NCI-H748 (cell line): ENCODE results near the gene CENPA.
"Not testable (repeated sequence)": the region's sequence is repeated elsewhere in the genome, so short reads cannot be mapped to it uniquely, and the experiment has no call there.

ENCODE experiments used
- DNase-seq: peaks from one replicate; lab custom pipeline; 2025; ENCODE audit not compliant: unreplicated experiment; lab: John Stamatoyannopoulos, UW

CENPA gene

DNA sequence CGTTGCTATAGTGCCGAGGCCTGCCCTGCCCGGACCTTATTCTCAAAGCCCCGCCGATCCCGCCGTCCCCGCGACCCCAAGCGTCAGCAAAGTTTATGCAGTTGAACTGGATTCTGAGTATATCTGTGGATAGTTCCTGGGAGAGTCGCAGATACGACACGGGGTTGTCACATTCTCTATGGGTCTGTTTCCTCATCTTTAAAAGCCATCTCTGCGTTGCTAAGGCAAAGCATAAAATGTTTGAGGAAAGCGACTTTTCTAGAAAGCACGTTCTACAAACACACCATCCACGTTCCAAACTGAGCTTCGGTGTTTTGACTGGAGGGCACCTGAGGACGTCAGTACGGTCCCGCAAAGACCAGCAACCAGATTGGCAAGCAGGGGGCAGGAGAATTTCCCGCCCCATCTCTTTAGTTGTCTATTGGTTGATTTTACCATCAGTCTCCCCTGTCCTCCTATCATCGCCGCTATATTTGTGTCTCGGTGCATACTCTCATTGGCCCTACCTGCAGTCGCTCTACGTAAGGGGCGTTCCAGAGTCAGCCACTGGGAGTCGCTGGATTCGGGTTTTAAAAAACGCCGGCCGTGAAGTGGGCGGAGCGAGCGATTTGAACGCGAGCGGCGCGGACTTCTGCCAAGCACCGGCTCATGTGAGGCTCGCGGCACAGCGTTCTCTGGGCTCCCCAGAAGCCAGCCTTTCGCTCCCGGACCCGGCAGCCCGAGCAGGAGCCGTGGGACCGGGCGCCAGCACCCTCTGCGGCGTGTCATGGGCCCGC is at the start of gene CENPA:
Gene CENPA, plus strand, starts transcription at position 626 of the 776 bp plus-strand sequence. Its CDS starts 141 bp downstream, at position 767.
- peak; percentile 99 for DNase-seq

GRCh38 chr2:26737221-26737620 is 48.6 kb upstream of the CENPA start:
- DNase-seq = no peak

DNA sequence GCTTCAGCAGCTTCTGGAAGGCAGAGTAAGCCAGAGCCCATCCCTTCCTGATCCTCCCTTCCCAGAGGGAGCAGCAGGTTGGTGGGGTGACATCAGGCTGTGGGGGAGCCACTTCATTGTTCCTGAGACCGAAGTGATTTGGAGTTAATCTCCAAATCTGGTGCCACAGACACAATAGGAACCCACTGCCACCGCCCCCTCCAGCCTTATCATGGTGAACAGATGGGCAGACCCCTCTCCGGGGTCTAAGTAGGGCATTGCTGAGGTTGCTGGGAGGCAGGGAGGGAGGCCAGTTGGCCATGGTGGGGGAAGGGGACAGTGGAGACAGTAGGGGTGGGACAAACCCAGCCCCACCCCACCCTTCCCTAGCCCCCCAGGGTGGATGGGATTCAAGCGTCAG is 47.4 kb upstream of the CENPA start:
- DNase-seq = no peak

DNA sequence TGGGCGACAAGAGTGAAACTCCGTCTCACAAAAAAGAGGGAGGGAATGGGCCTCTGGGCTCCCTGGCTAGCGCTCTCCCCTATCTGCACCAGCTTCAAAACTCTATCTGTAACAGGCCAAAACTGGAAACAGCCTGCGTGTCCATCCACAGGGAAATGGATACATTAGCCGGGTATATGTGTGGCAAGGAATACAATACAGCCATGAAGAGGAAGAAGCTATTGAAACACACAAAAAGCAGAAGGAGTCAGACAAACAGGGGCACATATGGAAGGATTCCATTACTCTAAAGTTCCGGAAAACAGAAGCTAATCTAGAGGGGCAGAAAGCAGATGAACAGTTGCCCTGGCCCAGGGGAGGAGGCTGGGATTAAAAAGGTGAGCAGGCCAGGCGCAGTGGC is 46.3 kb upstream of the CENPA start:
- DNase-seq = no peak

- DNase-seq = no peak
Observed at GRCh38 chr2:26740346-26740745, 45.5 kb upstream of the CENPA start.

DNA sequence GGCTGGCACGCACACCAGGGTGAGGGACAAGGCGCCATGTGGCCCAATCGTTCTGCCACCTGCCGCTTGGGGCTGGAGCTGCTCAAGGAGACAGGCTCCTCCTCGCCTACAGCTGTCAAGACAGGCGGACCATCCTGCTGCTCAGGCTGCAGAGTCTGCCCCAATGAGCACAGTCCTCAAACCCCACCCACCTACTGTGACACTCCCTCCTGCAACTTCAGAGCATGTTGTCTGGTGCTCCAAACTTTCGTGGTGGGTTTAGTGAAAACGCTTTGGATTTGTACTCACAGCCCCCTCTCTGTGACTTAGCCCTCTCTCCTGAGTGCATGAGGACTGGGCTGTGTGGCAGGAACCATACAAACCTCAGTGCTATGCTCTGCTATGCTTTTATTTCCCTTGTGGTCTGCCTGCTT is 45.0 kb upstream of the CENPA start:
- no peak for DNase-seq

DNA sequence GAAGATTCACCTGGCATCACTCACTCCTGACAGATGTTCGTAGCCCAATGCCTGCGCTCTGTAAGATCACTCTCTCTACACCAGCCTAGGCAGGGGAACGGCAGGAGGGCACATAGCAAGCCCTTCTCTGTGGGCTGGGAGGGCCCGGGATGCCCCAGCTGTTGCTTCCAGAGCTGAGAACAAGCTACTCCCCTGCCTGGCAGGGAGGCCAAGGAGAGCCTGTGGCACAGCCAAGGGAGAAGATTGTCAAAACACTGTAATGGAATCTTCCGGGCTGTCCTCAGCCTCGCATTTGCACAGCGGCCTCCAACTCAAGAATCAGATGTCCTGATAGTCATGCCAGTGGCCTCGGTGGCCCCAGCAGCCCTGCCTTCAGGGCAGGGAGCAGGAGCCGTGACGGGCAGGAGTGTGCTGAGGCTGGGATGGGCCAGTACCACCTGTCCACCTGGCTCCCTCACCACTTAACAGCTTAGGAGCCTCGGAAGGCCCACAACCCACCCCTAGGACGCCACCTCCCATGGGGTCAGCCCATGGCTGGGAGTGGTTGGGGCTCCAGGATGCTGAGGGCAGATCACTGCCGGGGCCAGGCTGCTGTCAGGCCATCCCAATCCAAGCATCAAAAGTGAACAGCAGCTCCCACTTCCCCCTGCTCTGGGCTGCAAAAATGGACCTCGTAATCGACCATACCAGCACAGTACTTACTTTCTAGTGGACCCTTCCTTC is 43.6 kb upstream of the CENPA start:
- no peak for DNase-seq

GRCh38 chr2:26743852-26744251 is 42.0 kb upstream of the CENPA start:
- no peak for DNase-seq

- no peak for DNase-seq
Observed at GRCh38 chr2:26744953-26745352, 40.9 kb upstream of the CENPA start.

- DNase-seq = peak; percentile 70
Observed at GRCh38 chr2:26745609-26746327, 40.1 kb upstream of the CENPA start.

DNA sequence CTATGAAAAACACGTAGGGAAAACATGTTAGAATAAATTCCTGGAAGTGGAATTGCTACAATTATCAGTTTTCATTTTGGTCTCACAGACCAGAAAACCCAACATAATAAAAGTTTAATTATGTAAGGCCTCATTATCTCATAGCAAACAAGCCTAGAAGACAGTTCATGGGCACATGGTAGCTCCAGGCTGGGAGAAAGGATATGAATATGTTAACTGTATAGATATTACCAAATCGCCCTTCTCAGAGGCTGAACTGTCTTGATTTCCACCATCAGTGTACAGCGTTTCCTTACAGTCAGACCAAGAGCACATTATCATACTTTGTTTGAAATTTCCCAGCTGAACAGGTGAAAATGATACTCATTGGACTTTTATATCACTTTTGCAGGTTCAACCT is 38.9 kb upstream of the CENPA start:
- no peak for DNase-seq

DNA sequence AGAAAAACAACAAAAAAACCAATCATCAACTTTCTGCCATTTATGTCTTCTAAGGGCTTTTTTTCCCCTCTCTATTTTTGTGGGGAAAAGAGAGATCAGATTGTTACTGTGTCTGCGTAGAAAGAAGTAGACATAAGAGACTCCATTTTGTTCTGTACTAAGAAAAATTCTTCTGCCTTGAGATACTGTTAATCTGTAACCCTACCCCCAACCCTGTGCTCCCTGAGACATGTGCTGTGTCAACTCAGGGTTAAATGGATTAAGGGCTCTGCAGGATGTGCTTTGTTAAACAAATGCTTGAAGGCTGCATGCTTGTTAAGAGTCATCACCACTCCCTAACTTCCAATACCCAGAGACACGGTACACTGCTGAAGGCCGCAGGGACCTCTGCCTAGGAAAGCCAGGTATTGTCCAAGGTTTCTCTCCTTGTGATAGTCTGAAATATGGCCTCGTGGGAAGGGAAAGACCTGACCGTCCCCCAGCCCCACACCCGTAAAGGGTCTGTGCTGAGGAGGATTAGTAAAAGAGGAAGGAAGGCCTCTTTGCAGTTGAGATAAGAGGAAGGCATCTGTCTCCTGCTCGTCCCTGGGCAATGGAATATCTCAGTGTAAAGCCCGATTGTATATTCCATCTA is 36.0 kb upstream of the CENPA start:
- not testable (repeated sequence) for DNase-seq

DNA sequence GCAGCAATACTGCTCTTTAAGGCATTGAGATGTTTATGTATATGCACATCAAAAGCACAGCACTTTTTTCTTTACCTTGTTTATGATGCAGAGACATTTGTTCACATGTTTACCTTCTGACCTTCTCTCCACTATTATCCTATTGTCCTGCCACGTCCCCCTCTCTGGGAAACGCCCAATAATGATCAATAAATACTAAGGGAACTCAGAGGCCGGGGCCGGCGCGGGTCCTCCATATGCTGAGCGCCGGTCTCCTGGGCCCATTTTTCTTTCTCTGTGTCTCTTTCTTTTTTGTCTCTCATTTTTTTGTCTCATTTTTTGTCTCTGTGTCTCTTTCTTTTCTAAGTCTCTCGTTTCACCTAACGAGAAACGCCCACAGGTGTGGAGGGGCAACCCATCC is 35.4 kb upstream of the CENPA start:
- not testable (repeated sequence) for DNase-seq

DNA sequence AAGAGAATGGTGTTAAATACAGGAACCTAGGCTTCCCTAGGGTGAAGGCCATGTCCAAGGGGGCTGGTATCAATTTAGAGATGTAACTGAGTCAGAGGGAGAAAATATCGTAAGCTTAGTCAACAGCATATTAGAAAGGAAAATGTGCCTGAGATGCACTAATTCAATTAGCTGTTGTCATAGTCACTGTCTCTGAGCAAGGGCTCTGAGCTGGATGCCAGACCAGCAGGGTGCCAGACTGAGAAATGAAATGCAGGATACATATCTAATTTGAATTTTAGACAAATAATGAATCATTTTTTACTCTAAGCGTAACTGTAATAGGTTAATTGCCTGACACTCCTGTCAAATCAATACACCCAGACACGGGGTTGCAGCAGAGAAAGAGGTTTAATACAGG is 33.2 kb upstream of the CENPA start:
- no peak for DNase-seq

GRCh38 chr2:26754539-26754938 is 31.3 kb upstream of the CENPA start:
- DNase-seq = no peak

DNA sequence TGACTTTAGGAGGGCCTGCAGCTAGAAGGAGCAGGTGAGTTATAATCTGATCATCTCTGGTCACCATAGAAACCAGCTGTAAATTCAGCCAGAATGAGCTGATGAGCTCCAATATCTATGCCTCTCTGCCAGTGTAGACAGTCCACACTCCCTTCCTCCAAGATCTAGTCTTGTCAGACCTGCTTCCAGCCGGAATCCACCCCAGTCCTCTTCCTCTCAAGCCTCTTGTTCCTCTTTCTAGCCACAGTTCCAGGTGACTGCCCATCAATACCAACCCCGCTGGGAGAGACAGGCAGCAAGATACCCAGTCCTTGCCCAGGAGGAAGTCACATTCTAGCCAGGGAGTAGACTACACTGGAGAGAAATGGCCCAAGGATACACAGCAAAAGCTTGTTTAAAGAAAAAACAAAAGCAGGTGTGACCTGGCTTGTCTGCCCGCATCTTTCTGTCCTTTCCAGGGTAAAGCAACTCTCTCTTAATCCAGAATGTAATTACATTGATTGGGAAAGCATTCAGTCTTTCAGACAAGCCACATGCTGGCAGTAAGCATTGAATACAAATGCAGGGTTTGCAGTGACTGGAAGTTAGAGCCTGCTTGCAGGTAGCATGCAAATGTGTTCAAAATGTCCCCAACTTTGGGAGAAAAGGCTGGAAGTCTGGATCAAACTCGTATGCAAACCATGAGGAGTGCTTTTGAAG is 30.7 kb upstream of the CENPA start:
- peak; percentile 17 for DNase-seq

- DNase-seq = no peak
Observed at GRCh38 chr2:26756337-26756736, 29.5 kb upstream of the CENPA start.

DNA sequence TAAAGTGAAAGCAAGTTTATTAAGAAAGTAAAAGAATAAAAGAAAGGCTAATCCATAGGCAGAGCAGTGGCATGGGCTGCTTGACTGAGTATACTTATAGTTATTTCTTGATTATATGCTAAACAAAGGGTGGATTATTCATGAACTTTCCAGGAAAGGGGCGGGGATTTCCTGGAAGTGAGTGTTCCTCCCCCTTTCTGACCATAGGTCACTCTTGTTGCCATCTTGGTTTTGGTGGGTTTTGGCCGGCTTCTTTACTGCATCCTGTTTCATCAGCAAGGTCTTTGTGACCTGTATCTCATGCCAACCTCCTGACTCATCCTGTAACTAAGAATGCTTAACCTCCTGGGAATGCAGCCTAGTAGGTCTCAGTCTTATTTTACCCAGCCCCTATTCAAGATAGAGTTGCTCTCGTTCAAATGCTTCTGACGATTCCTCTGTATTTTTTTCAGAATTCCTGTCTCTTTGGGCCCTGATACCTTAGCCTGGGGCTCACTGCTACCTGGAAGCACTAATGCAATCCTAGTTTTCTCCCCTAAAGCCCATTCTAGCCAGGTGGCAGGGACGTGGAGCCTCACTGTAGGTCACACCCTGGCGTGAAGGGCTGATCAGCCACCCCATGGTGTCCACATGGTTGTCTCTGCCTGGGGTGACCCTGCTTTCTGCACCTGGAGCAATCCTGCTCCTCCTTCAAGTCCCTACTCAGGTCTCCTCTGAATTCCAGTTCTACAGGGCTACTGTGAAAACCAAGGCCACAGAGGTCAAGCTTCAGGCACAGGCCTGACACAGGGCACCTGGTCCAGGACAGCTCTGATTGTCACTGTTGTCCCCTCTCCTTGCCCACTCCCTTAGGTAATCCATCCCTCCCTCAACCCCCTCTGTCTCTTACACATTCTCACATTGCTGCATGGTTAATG is 27.7 kb upstream of the CENPA start:
- no peak for DNase-seq

DNA sequence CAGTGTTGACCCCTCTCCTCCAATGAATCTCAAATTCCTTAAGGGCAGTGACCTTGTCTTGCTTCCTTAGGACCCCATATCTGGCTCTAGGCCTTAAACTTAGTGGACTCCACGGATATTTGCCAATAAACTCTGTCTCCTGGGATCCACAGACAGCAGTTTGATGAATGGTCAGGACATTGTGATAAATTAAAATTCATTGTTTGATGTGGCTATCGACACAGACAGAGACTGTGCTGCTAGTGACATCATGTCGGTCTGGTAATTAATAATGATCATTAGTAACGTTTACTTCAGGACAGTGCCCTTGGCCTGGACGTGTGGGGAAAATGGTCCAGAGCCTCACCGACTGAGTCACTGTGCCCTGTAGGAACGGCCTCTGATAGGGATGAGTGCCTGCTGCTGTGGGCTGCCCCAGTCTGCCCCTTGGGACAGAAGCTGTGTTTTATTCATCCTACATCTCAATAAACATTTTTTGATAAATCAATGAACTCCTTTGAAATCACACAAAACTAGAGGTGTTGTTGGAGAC is 27.0 kb upstream of the CENPA start:
- DNase-seq = no peak
